HCT116 (cell line): ENCODE measurements around the gene MIEF1. TPM values are rescaled to one million over a fixed set of nuclear protein-coding genes. Genes with fewer than 3 reads are reported as not detected.

Experiments used
- ATAC-seq: fragments of 200-7000 bp; cut with Tn5 transposase; 2 replicates; pipeline ENCODE4 v1.9.1; 2020; ENCODE audit warnings: mild to moderate bottlenecking, moderate library complexity
- BruUV-seq: library from RNA; stranded (reverse); fragments of 400-500 nt; replicated peaks from 2 replicates; lab custom pipeline; 2021; lab: Mats Ljungman, UMichigan
- CTCF ChIA-PET: fragments of 300-600 bp; sonication (Branson Sonifier 250); formaldehyde crosslinking; loops from one replicate; lab custom pipeline; 2021; ENCODE audit warnings: antibody characterized with exemption; lab: Charles Lee
- POLR2A ChIA-PET: fragments of 300-600, 350-600 bp; sonication (Branson Sonifier 250); formaldehyde crosslinking; loops from one replicate; lab custom pipeline; 2021; ENCODE audit warnings: antibody characterized with exemption; lab: Charles Lee
- RAD21 ChIA-PET, 2 experiments: fragments of 300-600 bp; sonication (Branson Sonifier 250); formaldehyde crosslinking; loops; one replicate each; lab custom pipeline; 2023; ENCODE audit warnings: low total read pairs in 2 of 2; ENCODE audit not compliant: uncharacterized antibody in 2 of 2, unreplicated experiment in 2 of 2, low non-redundant PET in 1 of 2; lab: Charles Lee
- DNase-seq: peaks from one replicate; pipeline ENCODE4 v3.0.0-alpha.2; 2010; ENCODE audit warnings: low read depth, low spot score
- H2AFZ ChIP-seq: fragments of 200-600 bp; shearing (Covaris generic), sonication (generic); 2 replicates; pipeline ENCODE4 v1.6.1; 2017; ENCODE audit warnings: low read depth, mixed run types, mixed read lengths, antibody characterized with exemption, low read length; ENCODE audit not compliant: poor library complexity, severe bottlenecking
- H3K27ac ChIP-seq: 2 replicates; pipeline ENCODE4 v1.5.1; 2012; ENCODE audit warnings: low read depth, low read length
- H3K27me3 ChIP-seq: fragments of 200-600 bp; sonication (generic); 2 replicates; pipeline ENCODE4 v1.6.1; 2016; ENCODE audit warnings: mixed run types, low read length, mixed read lengths; ENCODE audit not compliant: insufficient read depth
- H3K36me3 ChIP-seq, 2 experiments: fragments of 200-500 bp in 1 of 2; fragments of 200-600 bp in 1 of 2; sonication (Bioruptor generic) in 1 of 2; sonication (generic) in 1 of 2; 2 replicates each; pipeline versions ENCODE4 v1.5.1 to v1.6.1; 2014 to 2016; ENCODE audit warnings: low read length in 2 of 2, inconsistent platforms in 1 of 2, mixed read lengths in 1 of 2, mixed run types in 1 of 2; ENCODE audit not compliant: insufficient read depth in 2 of 2, control insufficient read depth in 1 of 2
- H3K4me1 ChIP-seq, 2 experiments: fragments of 200-600 bp in 1 of 2; sonication (generic) in 1 of 2; 2 replicates each; pipeline versions ENCODE4 v1.5.1 to v1.6.1; 2012 to 2017; ENCODE audit warnings: low read length in 2 of 2, inconsistent platforms in 1 of 2, mild to moderate bottlenecking in 1 of 2, mixed read lengths in 1 of 2, mixed run types in 1 of 2, moderate library complexity in 1 of 2; ENCODE audit not compliant: insufficient read depth in 2 of 2, control insufficient read depth in 1 of 2
- H3K4me2 ChIP-seq: fragments of 200-600 bp; sonication (generic); 2 replicates; pipeline ENCODE4 v1.6.1; 2017; ENCODE audit warnings: mixed run types, low read length, mixed read lengths
- H3K4me3 ChIP-seq, 2 experiments: fragments of 200-600 bp in 1 of 2; sonication (generic) in 1 of 2; replicated peaks in 1 of 2; 2 replicates each; pipeline ENCODE4 v1.5.1; 2011 to 2016; ENCODE audit warnings: low read length in 2 of 2, control low read depth in 1 of 2, low read depth in 1 of 2, mild to moderate bottlenecking in 1 of 2, mixed read lengths in 1 of 2, mixed run types in 1 of 2
- H3K79me2 ChIP-seq: fragments of 200-600 bp; sonication (generic); 2 replicates; pipeline ENCODE4 v1.6.1; 2017; ENCODE audit warnings: mild to moderate bottlenecking, mixed run types, low read length, moderate library complexity, mixed read lengths; ENCODE audit not compliant: insufficient read depth
- H3K9ac ChIP-seq: fragments of 200-600 bp; sonication (generic); 2 replicates; pipeline ENCODE4 v1.6.1; 2016; ENCODE audit warnings: low read length, mixed read lengths
- H3K9me2 ChIP-seq: fragments of 200-600 bp; sonication (generic), shearing (Covaris generic); 2 replicates; pipeline ENCODE4 v1.6.1; 2017; ENCODE audit warnings: mixed run types, mild to moderate bottlenecking, moderate library complexity; ENCODE audit not compliant: insufficient read depth
- H3K9me3 ChIP-seq, 2 experiments: fragments of 200-500 bp in 1 of 2; fragments of 200-600 bp in 1 of 2; sonication (Bioruptor generic) in 1 of 2; sonication (generic) in 1 of 2; 2 replicates each; pipeline ENCODE4 v1.6.1; 2014 to 2017; ENCODE audit warnings: low read length in 2 of 2, mixed read lengths in 2 of 2, inconsistent platforms in 1 of 2, low read depth in 1 of 2, mild to moderate bottlenecking in 1 of 2, mixed run types in 1 of 2, moderate library complexity in 1 of 2; ENCODE audit not compliant: control insufficient read depth in 1 of 2, insufficient read depth in 1 of 2
- H4K20me1 ChIP-seq: fragments of 200-600 bp; sonication (generic), shearing (Covaris generic); 2 replicates; pipeline ENCODE4 v1.6.1; 2017; ENCODE audit warnings: mixed run types, mild to moderate bottlenecking, moderate library complexity; ENCODE audit not compliant: insufficient read depth
- CEBPB ChIP-seq: IDR thresholded peaks from 2 replicates; pipeline ENCODE4 v1.6.1; 2012; ENCODE audit warnings: low read depth
- EZH2 ChIP-seq: fragments of 200-600 bp; sonication (generic); IDR thresholded peaks from 2 replicates; pipeline ENCODE4 v1.6.1; 2017; ENCODE audit warnings: antibody characterized with exemption, mixed run types
- POLR2A ChIP-seq: IDR thresholded peaks from 2 replicates; pipeline ENCODE4 v1.7.0; 2011; ENCODE audit warnings: borderline replicate concordance; ENCODE audit not compliant: insufficient read depth, insufficient read length; ENCODE audit errors: extremely low read depth
- SIN3A ChIP-seq: IDR thresholded peaks from 2 replicates; pipeline ENCODE4 v1.6.1; 2012; ENCODE audit warnings: low read depth
- SP1 ChIP-seq: IDR thresholded peaks from 2 replicates; pipeline ENCODE4 v1.6.1; 2012; ENCODE audit warnings: low read depth
- ZNF274 ChIP-seq: fragments of 200-500 bp; sonication (Bioruptor generic); IDR thresholded peaks from 2 replicates; pipeline ENCODE4 v1.6.1; 2014; ENCODE audit warnings: mild to moderate bottlenecking, low read depth, low read length, inconsistent platforms
- intact Hi-C: fragments of 100-400 bp; cut with micrococcal nuclease; formaldehyde crosslinking; loops from 2 replicates; pipeline ENCODE4 v1.10.0; 2022
- total RNA-seq: library from RNA; stranded (reverse); gene quantifications from one replicate; pipeline ENCODE4 v1.2.1, GENCODE V29; 2021; ENCODE audit not compliant: unreplicated experiment
- TF ChIP-seq, protein P1 (sequence below): IDR thresholded peaks from 2 replicates; pipeline ENCODE4 v1.6.1; 2012
- TF ChIP-seq, protein P2 (sequence below): IDR thresholded peaks from 2 replicates; pipeline ENCODE4 v1.6.1; 2012
- TF ChIP-seq, protein P3 (sequence below): IDR thresholded peaks from 2 replicates; pipeline ENCODE4 v1.6.1; 2011; ENCODE audit warnings: mild to moderate bottlenecking, low read length, moderate library complexity; ENCODE audit not compliant: insufficient replicate concordance; ENCODE audit errors: extremely low read depth

MIEF1 gene
- total RNA-seq, 1 experiment from 2014 or later: 42.8 TPM

DNA sequence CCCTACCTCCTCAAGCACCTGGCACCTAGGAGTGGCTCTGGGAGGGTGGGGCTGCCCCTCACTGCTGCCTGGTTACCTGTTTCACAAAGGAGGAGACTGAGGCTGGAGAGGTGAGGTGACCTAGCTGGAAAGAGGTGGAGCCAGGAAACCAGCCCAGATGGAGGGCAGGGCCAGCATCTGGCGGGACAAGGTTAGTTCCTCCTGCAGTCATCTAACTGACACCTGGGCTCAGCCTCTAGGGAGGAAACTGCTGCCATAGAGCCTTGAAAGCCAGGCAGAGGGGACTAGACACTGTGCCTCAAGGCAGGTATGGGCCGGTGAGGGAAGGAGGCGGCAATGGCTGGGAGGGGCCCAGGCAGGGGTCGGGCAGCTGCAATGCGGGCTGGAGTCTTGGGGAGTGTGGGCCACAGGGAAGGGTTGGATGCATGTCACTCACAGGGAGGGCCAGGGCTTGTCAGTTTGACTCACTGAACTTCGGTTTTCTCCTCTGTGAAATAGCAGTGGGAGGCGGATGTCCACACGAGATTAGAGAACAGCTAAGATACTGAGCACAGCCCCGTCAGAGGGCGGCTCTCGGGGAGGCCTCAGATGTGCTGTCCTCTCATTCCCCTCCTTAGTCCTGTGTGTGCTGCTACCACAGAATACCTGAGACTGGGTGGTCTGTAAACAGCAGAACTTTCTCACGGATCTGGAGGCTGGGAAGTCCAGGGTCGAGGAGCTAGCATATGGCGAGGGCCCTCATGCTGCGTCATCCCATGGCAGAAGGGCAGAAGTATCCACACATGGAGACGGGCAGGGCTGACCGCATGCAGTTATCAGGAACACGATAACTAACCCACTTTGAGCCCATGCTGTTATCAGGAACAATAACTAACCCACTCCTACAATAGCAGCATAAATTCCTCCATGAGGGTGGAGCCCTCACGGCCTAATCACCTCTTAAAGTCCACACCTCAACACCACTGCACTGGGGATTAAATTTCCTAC, 29.2 kb upstream of the MIEF1 start:
- peaks cover 0 to 13% of the 10 kb centered on the region in 2 experiments; a peak in 1 of 4 replicates for H3K4me1 ChIP-seq
- no peaks in the 10 kb centered on the region for H3K36me3 ChIP-seq
- H3K9ac ChIP-seq: no peak overlapping the region
- POLR2A ChIA-PET: no interaction called here
- no peaks in the 10 kb centered on the region for H3K9me3 ChIP-seq
- no peak overlapping the region for H3K27ac ChIP-seq
- DNase-seq (no peak), ATAC-seq (peak; percentile 35; the same call in 1 of the 2 replicates)
- RAD21 ChIA-PET: no interaction called here
- no peak overlapping the region for H3K4me3 ChIP-seq
- CTCF ChIA-PET: no interaction called here
- no peaks in the 10 kb centered on the region for H3K79me2 ChIP-seq
- intact Hi-C loops: no loop called here
- no peak overlapping the region for H2AFZ ChIP-seq
- H4K20me1 ChIP-seq: no peaks in the 10 kb centered on the region
- H3K27me3 ChIP-seq: no peaks in the 10 kb centered on the region
- BruUV-seq: no TSS peak
- H3K9me2 ChIP-seq: no peaks in the 10 kb centered on the region
- no peak overlapping the region for H3K4me2 ChIP-seq
- TF ChIP-seq POLR2A (no peak), CEBPB (no peak), ZNF274 (no peak), SIN3A (no peak)
- TF ChIP-seq, protein P1, sequence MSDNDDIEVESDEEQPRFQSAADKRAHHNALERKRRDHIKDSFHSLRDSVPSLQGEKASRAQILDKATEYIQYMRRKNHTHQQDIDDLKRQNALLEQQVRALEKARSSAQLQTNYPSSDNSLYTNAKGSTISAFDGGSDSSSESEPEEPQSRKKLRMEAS: no peak

DNA sequence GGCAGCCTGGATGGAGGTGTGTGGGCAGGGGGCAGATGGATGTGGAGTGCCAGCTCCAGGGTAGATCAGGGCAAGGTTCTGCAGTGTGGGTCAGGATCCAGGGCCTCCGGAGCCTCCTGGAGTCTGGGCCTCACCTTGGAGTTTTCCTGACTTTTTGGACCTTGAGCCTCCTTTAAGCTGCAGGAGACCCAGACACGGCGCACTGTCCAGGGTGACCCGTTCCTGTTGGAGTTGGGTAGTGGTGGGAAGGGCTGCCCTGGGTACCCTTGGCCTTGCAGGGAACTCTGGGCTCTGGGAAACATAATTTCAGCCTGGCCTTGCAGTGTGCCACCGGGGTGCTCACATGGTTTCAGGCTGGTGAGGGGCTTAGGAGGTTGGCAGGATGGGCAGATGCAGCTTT, 28.2 kb upstream of the MIEF1 start:
- TF ChIP-seq, protein P2, sequence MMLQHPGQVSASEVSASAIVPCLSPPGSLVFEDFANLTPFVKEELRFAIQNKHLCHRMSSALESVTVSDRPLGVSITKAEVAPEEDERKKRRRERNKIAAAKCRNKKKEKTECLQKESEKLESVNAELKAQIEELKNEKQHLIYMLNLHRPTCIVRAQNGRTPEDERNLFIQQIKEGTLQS: no peak
- TF ChIP-seq, protein P3, sequence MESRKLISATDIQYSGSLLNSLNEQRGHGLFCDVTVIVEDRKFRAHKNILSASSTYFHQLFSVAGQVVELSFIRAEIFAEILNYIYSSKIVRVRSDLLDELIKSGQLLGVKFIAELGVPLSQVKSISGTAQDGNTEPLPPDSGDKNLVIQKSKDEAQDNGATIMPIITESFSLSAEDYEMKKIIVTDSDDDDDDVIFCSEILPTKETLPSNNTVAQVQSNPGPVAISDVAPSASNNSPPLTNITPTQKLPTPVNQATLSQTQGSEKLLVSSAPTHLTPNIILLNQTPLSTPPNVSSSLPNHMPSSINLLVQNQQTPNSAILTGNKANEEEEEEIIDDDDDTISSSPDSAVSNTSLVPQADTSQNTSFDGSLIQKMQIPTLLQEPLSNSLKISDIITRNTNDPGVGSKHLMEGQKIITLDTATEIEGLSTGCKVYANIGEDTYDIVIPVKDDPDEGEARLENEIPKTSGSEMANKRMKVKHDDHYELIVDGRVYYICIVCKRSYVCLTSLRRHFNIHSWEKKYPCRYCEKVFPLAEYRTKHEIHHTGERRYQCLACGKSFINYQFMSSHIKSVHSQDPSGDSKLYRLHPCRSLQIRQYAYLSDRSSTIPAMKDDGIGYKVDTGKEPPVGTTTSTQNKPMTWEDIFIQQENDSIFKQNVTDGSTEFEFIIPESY: no peak
- TF ChIP-seq SIN3A (no peak), SP1 (no peak), EZH2 (no peak)
- H3K4me3 ChIP-seq: no peak overlapping the region
- BruUV-seq: no TSS peak
- H3K4me2 ChIP-seq: no peak overlapping the region
- POLR2A ChIA-PET: no interaction called here
- H3K9me2 ChIP-seq: no peaks in the 10 kb centered on the region
- no peaks in the 10 kb centered on the region for H4K20me1 ChIP-seq
- no peak overlapping the region for H3K27ac ChIP-seq
- H3K9ac ChIP-seq: no peak overlapping the region
- CTCF ChIA-PET: no interaction called here
- H3K36me3 ChIP-seq: no peaks in the 10 kb centered on the region
- RAD21 ChIA-PET: no interaction called here
- intact Hi-C loops: no loop called here
- no peaks in the 10 kb centered on the region for H3K79me2 ChIP-seq
- ATAC-seq (no peak), DNase-seq (no peak)
- H2AFZ ChIP-seq: no peak overlapping the region
- no peaks in the 10 kb centered on the region for H3K9me3 ChIP-seq
- peaks cover 0 to 13% of the 10 kb centered on the region in 2 experiments; a peak in 1 of 4 replicates for H3K4me1 ChIP-seq
- no peaks in the 10 kb centered on the region for H3K27me3 ChIP-seq
